Measurements from ENCODE around the gene C10orf95. TPM values are rescaled to one million over a fixed set of nuclear protein-coding genes. Genes with fewer than 3 reads are reported as not detected.

Gene C10orf95
- total and polyA plus RNA-seq, 2 of the 13 experiments (the other 11 are each of a cell fraction or from before 2014, with no cell fraction given): 0.05 to 0.07 TPM

- TF ChIP-seq, protein P1, sequence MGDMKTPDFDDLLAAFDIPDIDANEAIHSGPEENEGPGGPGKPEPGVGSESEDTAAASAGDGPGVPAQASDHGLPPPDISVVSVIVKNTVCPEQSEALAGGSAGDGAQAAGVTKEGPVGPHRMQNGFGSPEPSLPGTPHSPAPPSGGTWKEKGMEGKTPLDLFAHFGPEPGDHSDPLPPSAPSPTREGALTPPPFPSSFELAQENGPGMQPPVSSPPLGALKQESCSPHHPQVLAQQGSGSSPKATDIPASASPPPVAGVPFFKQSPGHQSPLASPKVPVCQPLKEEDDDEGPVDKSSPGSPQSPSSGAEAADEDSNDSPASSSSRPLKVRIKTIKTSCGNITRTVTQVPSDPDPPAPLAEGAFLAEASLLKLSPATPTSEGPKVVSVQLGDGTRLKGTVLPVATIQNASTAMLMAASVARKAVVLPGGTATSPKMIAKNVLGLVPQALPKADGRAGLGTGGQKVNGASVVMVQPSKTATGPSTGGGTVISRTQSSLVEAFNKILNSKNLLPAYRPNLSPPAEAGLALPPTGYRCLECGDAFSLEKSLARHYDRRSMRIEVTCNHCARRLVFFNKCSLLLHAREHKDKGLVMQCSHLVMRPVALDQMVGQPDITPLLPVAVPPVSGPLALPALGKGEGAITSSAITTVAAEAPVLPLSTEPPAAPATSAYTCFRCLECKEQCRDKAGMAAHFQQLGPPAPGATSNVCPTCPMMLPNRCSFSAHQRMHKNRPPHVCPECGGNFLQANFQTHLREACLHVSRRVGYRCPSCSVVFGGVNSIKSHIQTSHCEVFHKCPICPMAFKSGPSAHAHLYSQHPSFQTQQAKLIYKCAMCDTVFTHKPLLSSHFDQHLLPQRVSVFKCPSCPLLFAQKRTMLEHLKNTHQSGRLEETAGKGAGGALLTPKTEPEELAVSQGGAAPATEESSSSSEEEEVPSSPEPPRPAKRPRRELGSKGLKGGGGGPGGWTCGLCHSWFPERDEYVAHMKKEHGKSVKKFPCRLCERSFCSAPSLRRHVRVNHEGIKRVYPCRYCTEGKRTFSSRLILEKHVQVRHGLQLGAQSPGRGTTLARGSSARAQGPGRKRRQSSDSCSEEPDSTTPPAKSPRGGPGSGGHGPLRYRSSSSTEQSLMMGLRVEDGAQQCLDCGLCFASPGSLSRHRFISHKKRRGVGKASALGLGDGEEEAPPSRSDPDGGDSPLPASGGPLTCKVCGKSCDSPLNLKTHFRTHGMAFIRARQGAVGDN (CRISPR knock-in tag; IDR thresholded peaks at IDR 0.05): no peak
- TF ChIP-seq POLR2A (IDR thresholded peaks at IDR 0.05; ENCODE audit: insufficient read depth in 1 of 2, low read depth in 2 of 2, low read length in 2 of 2) (no peak), ZNF296 (CRISPR knock-in tag; conservative IDR thresholded peaks at IDR 0.05) (0 out of 2 replicates have a peak, but pooled peaks have one; percentile 8), ZNF879 (CRISPR knock-in tag; IDR thresholded peaks at IDR 0.05) (peak; percentile 32; the same call in 1 of the 2 replicates), ZNF7 (CRISPR knock-in tag; IDR thresholded peaks at IDR 0.05) (no peak)
- TF ChIP-seq, protein P2, sequence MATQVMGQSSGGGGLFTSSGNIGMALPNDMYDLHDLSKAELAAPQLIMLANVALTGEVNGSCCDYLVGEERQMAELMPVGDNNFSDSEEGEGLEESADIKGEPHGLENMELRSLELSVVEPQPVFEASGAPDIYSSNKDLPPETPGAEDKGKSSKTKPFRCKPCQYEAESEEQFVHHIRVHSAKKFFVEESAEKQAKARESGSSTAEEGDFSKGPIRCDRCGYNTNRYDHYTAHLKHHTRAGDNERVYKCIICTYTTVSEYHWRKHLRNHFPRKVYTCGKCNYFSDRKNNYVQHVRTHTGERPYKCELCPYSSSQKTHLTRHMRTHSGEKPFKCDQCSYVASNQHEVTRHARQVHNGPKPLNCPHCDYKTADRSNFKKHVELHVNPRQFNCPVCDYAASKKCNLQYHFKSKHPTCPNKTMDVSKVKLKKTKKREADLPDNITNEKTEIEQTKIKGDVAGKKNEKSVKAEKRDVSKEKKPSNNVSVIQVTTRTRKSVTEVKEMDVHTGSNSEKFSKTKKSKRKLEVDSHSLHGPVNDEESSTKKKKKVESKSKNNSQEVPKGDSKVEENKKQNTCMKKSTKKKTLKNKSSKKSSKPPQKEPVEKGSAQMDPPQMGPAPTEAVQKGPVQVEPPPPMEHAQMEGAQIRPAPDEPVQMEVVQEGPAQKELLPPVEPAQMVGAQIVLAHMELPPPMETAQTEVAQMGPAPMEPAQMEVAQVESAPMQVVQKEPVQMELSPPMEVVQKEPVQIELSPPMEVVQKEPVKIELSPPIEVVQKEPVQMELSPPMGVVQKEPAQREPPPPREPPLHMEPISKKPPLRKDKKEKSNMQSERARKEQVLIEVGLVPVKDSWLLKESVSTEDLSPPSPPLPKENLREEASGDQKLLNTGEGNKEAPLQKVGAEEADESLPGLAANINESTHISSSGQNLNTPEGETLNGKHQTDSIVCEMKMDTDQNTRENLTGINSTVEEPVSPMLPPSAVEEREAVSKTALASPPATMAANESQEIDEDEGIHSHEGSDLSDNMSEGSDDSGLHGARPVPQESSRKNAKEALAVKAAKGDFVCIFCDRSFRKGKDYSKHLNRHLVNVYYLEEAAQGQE (IDR thresholded peaks at IDR 0.05; ENCODE audit: borderline replicate concordance in 1 of 2, low read depth in 1 of 2, low read length in 2 of 2): peak in 1 of 2 experiments; percentile 79; a peak in 1 of 4 replicates
Measured at GRCh38 chr10:102420181-102420713, 31.1 kb downstream of the C10orf95 start (continued).
